Stimulated activated CD8-positive, alpha-beta memory T cell treated with anti-CD3 and anti-CD28 coated beads, Interleukin-4, amount 100 ng/mL, for 1 hour (primary cell): ENCODE data around the gene OCA2.

ENCODE experiments used
- DNase-seq, 2 donors: peaks; one replicate each; pipeline ENCODE4 v3.0.0-alpha.2; 2020; ENCODE audit warnings: low read depth in 2 of 2, low spot score in 1 of 2

Gene OCA2

GRCh38 chr15:28080386-28080785, 18.7 kb downstream of the OCA2 start:
- DNase-seq, result no peak

GRCh38 chr15:28079313-28079969, 19.7 kb downstream of the OCA2 start:
- no peak for DNase-seq

GRCh38 chr15:28078191-28078719, 20.9 kb downstream of the OCA2 start:
- no peak for DNase-seq

- DNase-seq, result no peak
Measured at GRCh38 chr15:28075573-28075972, 23.5 kb downstream of the OCA2 start.

- DNase-seq, result no peak
Measured at GRCh38 chr15:28068930-28069329, 30.2 kb downstream of the OCA2 start.

- no peak for DNase-seq
Measured at GRCh38 chr15:28066231-28066630, 32.9 kb downstream of the OCA2 start.

- no peak for DNase-seq
Measured at GRCh38 chr15:28060005-28060404, 39.1 kb downstream of the OCA2 start.

GRCh38 chr15:28058082-28058481, 41.0 kb downstream of the OCA2 start:
- DNase-seq, result no peak

GRCh38 chr15:28051955-28052633, 47.0 kb downstream of the OCA2 start:
- no peak for DNase-seq

GRCh38 chr15:28049581-28049980, 49.5 kb downstream of the OCA2 start:
- no peak for DNase-seq

- DNase-seq, result no peak
Measured at GRCh38 chr15:28047277-28047676, 51.8 kb downstream of the OCA2 start.

- DNase-seq, result no peak
Measured at GRCh38 chr15:28044121-28044672, 54.9 kb downstream of the OCA2 start.

GRCh38 chr15:28043691-28044091, 55.4 kb downstream of the OCA2 start:
- no peak for DNase-seq

GRCh38 chr15:28037969-28038590, 61.0 kb downstream of the OCA2 start:
- DNase-seq, result no peak

GRCh38 chr15:28033443-28033842, 65.7 kb downstream of the OCA2 start:
- DNase-seq, result no peak

GRCh38 chr15:28030801-28031200, 68.3 kb downstream of the OCA2 start:
- DNase-seq, result no peak

GRCh38 chr15:28027714-28028076, 71.4 kb downstream of the OCA2 start:
- no peak for DNase-seq

- DNase-seq, result no peak
Measured at GRCh38 chr15:28026764-28027713, 72.1 kb downstream of the OCA2 start.

GRCh38 chr15:28026221-28026620, 72.9 kb downstream of the OCA2 start:
- no peak for DNase-seq

GRCh38 chr15:28025413-28025812, 73.7 kb downstream of the OCA2 start:
- no peak for DNase-seq

GRCh38 chr15:28024889-28025250, 74.2 kb downstream of the OCA2 start:
- no peak for DNase-seq
